A549 treated with Hydrocortisone at 1 μM for 4 hours (cell line): ENCODE data around the gene SLCO1C1. TPM values are rescaled to one million over a fixed set of nuclear protein-coding genes. Genes with fewer than 3 reads are reported as not detected.

Experiments
- total RNA-seq: library from RNA; stranded (reverse); fragments of 200-300 nt; extraction: Qiagen RNA extraction; gene quantifications from 5 replicates; pipeline ENCODE4 v1.2.3, GENCODE V29; 2022

Gene SLCO1C1
- total RNA-seq = 0.03 TPM in 1 of 5 replicates, not detected in the others

GRCh38 chr12:20695232-20695631, at the start of gene SLCO1C1:
Gene SLCO1C1 (plus strand): TSS chr12:20695332. CDS start chr12:20699577, 4,245 bp downstream.

Other genes with a start within 250 kb of the SLCO1C1 start
- gene SLCO1B3, start 115.4 kb downstream of the SLCO1C1 start, total RNA-seq = 10.9 to 14.3 TPM (median 12.3 TPM) in 5 replicates